Inflammatory macrophage treated with lipopolysaccharide for 4 hours (primary cell): ENCODE results near the gene CAMTA1.
A peak's percentile ranks its signal among the peaks of the same experiment; 100 is the strongest.

Experiments
- DNase-seq: peaks from one replicate; pipeline ENCODE4 v3.0.0-alpha.2; 2020

Gene CAMTA1

DNA sequence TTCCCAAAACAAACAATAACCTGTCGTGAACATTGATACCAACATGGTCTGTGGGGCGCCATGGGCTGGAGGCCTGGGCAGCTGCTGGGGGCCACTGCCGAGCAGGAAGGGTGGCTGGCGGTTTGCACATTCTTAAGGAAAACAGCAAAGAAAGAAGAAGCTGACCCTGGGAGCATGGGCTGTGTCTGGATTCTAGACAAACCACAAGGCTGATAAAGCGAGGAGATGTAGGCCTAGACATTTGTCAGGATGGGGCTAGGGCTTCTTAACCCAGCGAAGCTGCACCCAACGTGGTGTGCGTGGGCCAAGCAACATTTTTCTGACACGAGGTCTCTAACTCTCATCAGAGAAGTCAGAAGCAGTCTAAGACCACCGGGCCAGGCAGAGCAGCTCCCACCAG, 663.7 kb downstream of the CAMTA1 start:
- DNase-seq = no peak

DNA sequence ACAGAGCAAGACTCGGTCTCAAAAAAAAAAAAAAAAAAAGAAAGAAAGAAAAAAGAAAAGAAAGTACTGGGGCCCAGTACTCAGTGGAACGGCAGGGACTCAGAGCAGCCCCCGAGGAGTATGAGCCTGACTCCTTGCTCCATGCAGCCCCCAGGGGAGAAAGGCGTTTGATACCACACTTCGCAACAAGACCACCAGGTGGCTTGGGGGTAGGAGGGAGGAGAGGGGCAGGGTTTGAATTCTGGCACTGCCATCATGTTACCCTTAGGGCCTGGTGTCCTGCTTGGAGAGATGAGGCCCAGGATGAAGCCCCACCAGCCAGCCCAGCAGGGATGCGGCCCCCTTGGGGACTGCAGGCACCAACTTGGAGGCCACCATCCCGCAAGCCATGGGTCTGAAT, 664.5 kb downstream of the CAMTA1 start:
- no peak for DNase-seq

DNA sequence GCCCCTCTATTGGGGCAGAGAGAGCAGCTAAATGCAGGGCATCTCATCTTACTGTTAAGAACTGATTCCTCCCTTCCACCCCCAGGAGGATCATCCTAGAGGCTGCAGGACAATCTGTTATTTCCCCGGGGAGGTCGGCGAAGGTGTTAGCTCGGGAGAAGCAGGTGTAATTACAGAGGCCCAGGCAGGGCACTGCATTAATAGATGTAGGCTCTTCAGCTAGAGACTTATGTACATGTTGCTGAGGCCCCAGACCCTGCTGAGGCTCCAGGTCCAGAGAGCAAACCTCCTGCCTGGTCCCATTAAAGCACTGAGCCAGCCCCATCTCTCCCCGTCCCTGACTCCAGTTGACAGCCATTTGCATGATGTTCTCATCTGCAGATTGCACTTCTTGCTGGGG, 665.6 kb downstream of the CAMTA1 start:
- no peak for DNase-seq

DNA sequence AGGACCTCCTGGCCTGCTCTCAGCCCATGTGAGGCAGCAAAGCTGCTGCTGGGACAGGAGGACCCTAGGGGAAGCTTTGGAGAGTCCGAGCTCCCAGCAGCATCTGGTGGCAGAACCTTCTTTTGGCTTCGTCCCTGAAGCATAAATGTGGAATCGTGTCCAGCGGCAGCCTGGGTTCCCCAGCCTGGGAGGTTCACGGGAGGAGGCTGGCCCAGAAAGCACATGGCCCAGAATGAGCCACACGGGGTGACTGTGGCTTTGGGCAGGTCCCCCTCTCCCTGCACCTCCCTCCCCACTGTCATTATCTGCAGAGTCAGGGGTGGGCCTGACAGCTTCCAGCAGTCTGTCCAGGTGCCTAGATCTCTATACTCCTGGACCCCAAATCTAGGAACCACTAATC, 667.8 kb downstream of the CAMTA1 start:
- no peak for DNase-seq

DNA sequence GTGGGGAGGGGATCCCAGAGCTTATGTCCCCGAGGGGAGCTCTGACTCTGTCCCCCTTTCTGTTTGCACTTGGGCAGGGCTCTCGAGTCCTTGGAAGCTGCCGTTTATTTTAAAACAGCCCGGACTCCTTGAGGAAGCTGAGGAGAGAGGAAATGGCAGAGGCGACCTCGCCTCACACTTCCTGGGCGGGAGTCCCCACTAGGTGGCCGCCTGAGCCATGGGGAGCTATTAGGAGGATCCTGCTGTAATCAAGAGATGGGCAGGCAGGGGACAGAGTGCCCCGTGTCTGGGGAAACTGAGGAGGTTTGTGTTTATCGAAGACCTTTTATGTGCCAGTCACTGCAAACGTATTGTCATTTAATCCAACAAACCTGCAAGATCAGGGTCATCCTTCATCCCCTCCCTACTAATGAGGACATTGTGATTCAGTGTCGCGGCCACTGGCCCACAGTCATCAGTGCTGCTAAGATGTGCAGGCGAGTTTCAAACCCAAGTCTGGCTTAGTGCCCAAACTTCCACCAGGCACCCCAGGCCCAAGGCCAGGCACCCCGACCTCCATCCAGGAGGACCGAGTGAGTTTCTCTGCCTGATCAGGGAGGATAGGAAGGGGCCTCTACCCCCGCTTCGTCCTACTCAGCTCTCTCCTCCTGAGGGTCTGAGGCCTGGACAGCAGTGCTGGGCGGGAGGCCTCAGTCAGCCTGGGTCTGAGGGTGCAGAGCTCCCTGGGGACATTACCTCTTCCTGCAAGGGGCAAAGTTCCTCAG, 669.0 kb downstream of the CAMTA1 start:
- peak; percentile 43 for DNase-seq

DNA sequence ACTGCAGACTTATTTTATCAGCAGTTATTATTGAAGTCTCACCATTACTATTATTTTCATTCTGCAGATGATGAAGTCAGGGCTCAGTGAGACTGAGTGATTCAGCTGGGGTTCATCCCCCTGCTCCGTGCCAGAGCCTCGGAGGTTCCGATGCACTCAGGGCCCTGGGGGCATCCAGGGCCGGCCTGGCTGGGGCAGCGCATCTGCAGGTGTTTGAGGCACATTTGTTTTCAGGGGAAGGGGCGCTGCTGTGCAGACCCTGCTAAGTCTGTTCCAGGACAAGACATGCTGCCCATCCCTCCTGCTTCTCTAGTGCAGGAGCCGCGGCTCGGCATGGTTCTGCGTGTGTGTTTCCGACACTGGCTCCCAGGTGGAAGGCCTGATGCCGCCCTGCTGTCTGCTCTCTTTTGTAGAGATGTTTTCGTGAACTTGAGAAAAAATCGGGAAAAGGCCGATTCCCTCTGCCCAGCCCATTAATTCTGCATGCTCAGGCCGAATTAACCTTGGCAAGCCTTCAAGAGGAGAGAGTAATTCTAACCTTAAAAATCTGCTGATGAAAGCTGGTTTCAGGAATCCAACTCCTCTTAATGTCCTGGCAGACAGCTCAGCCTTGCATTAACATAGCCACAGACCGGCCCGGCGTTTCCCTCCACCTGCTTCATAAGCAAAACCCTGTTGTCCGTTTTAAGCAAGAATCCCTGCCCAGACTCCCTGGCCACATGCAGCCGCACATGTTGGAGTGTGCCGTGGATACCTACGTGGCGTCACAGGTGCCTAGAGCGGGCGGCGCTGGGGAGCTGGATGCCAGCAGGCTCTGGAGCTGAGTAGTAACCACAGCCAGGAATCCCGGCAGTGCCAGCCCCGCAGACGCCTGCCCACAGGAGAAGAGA, 669.9 kb downstream of the CAMTA1 start:
- DNase-seq = no peak

DNA sequence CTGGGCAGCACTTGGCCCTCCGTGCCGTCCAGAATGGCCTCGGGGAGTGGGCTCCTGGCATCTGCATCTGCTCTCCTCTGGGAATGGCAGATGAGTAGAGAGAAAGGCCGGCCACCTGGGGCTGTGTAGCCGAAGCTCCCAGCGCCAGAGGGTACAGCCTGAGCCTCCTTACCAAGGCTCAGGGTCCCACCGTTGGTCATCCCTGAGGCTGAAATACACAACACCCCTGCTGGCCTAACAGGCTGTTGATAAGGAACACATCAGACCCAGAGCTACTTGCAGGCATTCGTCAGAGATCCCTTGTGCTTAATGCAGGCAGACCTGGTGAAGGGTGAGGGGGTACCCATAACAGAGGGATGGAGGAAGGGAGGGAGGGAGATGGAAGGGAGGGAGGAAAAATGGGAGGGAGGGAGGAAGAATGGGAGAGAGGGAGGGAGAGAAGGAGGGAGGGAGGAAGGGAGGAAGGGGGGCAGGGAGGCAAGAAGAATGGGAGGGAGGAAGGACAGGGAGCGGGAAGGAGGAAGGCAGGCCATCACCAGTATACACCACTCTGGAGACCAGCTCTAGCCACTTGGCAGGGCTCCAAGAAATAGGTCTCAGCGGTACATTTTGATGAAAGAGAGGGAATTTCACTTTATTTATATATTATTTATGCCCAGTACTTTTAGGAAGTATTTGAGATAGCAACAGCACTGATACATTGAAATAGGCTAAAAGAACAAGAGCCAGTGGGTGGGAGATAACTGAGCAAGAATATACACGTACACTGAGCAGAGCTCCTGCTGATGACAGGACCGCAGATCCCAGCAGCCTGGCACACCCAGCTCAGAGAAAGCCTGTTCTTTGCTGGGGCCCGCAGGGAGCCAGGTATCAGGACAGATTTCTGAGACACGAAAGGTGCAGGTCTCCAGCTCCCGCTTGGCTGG, 670.8 kb downstream of the CAMTA1 start:
- DNase-seq = no peak

DNA sequence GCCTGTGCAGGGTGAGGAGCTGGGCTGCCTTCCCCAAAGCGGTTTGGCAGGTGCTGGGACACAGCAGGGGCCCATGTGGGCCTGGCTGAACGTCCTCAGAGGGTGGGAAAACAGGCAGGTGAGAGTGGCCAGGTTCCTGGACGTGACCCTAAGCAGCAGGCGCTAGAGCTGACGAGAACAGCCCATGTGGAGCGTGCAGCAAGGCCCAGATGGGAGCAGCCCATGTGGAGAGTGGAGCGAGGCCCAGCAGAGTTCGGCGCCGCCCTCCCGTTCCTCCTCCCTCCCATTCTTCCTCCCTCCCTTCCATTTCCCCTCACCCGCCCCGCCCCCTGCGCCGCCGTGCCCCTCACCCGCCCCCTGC, 671.4 kb downstream of the CAMTA1 start:
- no peak for DNase-seq

DNA sequence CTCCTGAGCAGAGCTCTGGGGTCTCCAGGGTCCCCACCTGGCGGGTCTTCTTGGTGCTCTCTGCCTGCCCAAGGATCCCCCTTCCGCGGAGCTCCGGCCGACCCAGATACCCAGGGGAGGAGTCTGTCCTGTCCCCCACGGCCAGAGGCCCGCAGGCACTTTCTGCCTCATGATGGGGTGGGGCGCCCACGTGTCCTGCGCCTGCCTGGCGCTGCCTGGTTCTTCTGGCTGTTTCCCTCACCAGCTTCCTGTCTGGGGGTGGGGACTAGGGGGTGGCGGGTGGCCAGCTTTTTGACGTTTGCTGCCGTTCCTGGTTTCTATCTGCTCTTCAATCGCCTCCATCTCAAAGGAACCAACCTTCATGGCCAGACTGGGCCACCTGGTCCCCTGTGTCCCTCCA, 672.6 kb downstream of the CAMTA1 start:
- DNase-seq = peak; percentile 6

DNA sequence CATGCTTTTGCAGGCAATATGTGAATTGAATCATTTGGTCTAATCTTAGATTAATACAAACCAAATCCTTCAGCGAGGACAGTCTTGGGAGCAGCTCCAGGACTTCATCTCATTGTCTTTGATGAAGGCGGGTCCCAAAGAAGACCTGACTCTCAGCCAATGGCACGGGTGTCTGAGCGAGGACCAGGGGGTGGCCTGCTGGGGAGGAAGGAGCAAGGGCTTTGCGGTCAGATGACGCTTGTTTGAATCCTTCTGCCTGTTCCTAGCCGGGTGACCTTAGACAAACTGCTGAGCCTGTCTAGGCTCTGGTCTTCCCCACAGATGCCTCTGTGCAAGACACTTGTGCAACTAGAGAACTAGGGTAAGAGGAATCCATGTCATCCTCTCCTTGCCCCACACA, 673.7 kb downstream of the CAMTA1 start:
- no peak for DNase-seq

DNA sequence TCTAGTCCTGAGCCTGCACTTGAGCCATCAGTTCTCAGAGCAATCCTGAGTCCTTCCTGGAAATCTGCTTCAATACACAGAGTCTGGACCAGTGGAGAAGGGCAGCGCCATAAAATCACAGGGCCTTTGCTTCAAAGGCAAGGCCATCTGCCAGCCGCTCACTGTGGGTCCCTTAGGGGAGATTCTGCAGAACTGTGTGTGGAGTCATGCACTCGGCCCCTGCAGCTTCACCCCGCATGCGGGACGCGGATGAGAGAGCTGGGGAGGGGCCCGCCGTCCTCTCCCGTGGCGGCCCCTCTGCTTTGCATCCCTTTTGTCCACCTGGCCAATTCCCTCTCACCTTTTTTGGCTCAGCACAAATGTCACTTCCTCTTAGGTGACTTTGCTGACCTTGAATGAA, 674.7 kb downstream of the CAMTA1 start:
- no peak for DNase-seq

DNA sequence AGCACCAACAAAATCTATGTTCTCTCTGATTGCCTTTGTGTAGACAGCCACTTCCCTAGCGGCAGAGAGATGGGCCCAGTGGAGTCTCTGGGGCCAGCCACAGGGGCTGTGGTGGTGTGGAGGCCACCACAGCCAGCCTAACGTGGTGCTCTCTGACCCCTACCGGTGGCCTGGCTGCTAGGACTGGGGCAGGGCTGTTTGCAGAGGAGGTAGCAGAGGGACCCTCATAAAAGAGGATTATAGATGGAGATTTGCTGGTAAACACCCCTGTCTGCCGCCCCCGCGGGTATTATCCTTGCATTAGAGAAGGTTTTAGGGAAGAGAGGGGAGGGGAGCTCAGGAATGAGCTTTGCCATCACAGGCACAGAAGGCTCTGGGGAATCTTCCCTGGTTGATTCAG, 675.6 kb downstream of the CAMTA1 start:
- DNase-seq = no peak

DNA sequence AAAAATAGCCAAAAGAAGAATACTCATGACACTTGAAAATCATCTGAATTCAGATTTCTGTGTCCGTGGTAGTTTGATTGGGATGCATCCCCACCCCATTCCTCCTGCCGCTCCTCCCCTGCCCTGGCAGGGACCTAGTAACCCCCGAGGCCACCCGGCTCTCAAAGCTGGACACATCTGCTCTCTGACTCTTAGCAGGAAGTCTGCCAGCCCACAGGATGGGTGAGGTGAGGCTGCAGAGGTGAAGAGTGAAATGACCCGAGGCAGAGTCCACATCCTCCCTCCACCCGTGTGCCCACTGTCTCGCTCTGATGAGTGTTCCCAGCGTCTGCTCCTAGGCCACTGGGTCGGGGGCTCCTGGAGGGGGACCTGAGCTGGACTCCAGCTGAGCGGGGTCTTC, 677.4 kb downstream of the CAMTA1 start:
- DNase-seq = no peak

DNA sequence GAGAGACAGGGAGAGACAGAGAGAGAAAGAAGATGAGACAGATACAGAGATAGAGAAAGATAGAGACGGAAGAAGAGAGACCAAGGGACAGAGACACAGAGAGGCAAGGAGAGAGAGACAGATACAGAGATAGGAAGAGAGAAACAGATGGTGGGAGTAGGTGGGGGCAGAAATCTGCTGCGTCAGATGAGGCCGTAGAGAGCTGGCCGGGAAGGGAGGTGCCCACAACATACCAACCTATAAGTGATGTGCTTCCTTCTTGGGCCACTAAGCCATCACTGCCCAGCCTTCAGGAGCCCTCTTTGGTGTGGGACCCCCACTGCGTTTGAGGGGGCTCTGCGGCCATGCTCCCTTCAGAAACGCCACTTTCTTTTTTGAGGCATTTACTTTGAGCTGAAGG, 678.3 kb downstream of the CAMTA1 start:
- DNase-seq = no peak

DNA sequence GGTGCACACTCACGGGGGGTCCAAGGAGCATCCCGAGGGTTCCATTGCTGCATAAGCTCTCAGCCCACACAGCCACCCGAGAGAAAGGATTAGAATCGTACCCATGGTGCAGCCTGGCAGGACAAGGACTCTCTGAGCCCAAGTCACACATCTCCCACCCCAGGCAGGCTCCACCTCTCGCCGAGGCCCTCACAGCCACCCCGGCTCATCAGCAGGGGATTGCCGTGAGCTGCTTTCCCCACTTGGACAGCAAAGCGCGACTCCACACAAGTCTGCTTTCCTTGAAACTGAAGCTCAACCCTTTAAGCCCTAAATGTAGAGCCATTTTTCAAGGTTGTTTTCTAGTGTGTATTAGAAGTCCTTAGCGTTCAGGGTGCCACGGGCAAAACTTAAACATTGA, 679.5 kb downstream of the CAMTA1 start:
- DNase-seq = no peak

DNA sequence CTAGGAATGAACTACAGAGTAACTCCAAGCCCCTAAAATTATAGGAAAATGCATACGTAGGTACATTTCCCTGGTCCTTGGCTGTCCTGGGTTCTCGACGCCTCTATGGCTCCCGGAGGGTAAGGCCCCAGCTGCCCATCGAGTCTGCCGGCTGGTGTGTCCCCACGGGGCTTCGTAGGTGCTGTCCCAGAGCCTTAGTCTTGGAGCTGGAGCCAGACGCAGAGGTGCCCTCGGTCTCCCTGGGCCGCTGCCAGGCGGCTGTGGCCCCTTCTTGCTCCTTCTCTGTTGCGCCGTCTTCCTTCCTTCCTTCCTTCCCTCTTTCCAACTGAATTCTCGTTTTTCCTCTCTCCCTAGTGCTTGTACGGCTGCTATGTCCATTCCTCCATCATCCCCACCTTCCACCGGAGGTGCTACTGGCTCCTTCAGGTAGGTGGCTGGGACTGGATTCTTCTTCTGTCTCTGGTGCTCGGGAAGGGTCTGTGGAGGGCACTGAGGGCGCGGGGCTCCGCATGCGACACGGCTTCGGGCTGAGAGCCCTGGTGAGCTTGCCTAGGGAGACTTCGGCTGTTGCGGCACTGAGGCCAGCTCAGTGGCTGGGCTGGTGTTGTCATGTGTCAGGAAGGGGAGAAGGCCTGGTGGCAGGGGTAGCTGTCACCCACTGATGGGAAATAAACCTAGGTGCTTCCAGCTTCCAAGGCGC, 682.4 kb downstream of the CAMTA1 start:
- DNase-seq = no peak

DNA sequence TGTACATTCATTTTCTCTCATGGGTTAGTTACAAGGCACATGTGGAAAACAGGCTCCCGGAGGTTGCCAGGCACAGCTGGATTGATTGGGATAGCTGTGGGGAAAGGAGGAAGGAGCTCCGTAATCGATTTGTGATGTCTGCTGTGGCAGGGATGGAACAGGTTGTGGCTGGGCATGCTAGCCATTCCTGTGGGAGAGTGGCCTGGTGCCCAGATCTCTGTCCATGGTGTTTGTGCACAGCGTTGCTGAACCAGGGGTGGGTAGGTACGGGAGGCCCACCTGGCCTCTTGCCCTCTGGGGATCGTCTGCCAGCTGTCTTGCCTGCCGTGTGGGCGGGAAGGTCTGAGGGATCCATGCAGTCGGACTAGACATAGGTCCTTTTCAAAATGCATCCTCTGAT, 683.0 kb downstream of the CAMTA1 start:
- DNase-seq = no peak

DNA sequence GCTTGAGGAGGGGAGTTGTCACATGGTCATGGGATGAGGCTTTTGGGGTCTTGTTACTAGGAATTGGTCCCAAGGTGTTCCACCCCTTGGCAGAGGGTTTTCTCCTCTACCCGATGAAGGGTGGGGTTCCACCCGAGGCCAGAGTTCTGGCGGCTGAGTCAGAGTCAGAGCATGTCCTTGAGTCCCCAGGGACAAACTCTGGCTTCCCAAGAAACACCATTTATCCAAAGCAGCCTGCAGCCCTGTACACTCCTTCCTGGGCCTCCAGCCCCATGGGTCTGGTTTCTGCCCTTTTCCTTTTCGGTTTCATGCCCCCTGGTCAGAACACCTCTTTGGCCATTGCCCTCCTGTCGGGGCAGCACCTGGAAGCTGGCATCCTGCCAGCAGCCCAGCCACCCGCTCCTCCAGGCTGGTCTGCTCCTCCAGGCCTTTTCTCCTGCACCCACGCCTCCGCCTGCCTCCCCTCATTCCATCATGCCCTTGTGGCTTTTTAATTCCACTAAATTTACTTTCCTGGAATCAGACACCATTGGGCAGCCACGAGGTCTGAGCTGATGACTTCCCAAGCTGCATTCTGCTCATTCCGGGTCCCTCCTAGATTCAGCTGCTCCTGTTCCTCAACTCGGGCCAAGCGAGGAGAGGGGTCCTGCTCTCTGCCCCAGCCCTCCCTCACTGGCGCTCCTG, 684.1 kb downstream of the CAMTA1 start:
- no peak for DNase-seq

DNA sequence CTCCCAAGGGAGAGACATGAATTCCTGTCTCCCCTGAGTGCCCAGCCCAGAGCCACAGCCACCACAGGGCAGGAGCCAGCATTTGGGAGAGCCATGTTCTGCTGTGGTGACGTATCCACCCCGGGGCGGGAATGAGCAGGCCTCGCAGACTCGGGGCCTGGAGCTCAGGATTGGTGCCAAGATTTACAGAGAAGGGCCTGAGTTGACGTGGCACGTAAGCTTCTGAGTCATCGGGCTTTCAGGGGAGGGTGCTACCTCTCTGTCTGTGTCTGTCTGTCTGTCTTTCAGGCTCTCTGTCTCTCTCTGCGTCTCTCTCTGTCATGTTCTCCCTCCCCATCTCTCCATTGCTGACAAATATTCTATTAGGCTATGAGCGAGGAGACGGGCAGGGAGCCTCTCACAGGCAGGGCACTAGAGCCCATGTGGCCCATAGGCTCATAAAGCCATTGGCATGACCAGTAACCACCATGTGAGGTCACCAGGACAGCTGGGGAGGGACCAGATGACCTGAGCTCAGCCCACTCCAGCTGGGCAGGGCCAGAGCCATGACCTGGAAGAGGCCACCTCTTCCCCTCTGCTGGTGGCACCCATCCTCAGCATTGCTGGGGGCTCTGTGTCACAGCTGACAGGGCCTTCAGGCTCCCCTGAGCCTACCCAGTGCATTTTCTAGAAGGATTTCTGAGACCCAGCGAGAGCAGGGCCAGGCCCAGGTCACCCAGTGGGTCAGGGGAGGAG, 685.8 kb downstream of the CAMTA1 start:
- DNase-seq = peak; percentile 10

DNA sequence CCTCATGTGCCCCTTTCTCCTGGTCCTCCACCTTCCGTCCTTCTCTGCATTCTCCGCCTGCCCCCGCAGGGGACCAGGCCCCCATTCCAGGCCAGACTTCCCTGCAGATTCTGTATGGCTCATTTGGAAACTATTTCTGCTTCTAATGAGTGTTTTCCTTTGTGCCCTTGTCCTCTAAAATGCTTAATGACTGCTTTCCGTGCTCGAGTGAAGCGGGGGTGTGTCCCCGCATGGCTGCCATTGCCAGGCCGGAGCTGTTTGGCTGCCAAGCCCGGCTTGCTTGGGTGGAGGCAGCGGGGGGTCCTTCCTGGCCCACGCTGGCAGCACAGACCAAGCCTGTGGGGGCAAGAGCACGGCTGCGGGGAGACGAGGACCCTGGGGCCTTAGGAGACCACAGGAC, 686.6 kb downstream of the CAMTA1 start:
- DNase-seq = no peak
